Gastroesophageal sphincter (tissue), 4 donors: ENCODE data around the gene CCDC47. TPM values are rescaled to one million over a fixed set of nuclear protein-coding genes. Genes with fewer than 3 reads are reported as not detected.

Source experiments
- ATAC-seq: fragments of 150-250 bp; one replicate; pipeline ENCODE4 v1.9.1; 2016; ENCODE audit warnings: mild to moderate bottlenecking, moderate library complexity
- H3K27ac ChIP-seq, 4 donors: fragments of 200-600 bp; sonication (generic) in 3 of 4; 1 replicate in 3 of 4; 2 replicates in 1 of 4; pipeline ENCODE4 v1.5.1; 2016 to 2019
- H3K27me3 ChIP-seq: fragments of 200-600 bp; sonication (generic); one replicate; pipeline ENCODE4 v1.5.1; 2019
- H3K36me3 ChIP-seq, 2 donors: fragments of 200-600 bp; sonication (generic); one replicate each; pipeline ENCODE4 v1.5.1; 2019; ENCODE audit warnings: control low read depth in 1 of 2
- H3K4me1 ChIP-seq, 3 donors: fragments of 200-600 bp; sonication (generic); 1 replicate in 2 of 3; 2 replicates in 1 of 3; pipeline ENCODE4 v1.5.1; 2016 to 2019; ENCODE audit warnings: control low read depth in 2 of 3
- H3K4me3 ChIP-seq, 2 donors: fragments of 200-600 bp; sonication (generic); one replicate each; pipeline ENCODE4 v1.5.1; 2019; ENCODE audit warnings: mild to moderate bottlenecking in 1 of 2, moderate library complexity in 1 of 2
- H3K9me3 ChIP-seq, 3 donors: fragments of 200-600 bp; sonication (generic); one replicate each; pipeline ENCODE4 v1.5.1; 2017 to 2019; ENCODE audit warnings: control low read depth in 2 of 3
- CTCF ChIP-seq, 4 experiments: fragments of 200-600 bp in 2 of 4; fragments of 450-650 bp in 2 of 4; sonication (generic) in 1 of 4; IDR thresholded peaks; one replicate each; pipeline ENCODE4 v1.5.1; 2017 to 2019; ENCODE audit warnings: antibody characterized with exemption in 4 of 4, mild to moderate bottlenecking in 2 of 4, moderate library complexity in 2 of 4
- EP300 ChIP-seq: sonication (generic); formaldehyde crosslinking; IDR thresholded peaks from one replicate; pipeline ENCODE4 v1.6.1; 2017; ENCODE audit warnings: antibody characterized with exemption, mild to moderate bottlenecking
- POLR2A ChIP-seq, 2 donors: fragments of 450-650 bp; IDR thresholded peaks; one replicate each; pipeline ENCODE4 v1.6.1; 2017; ENCODE audit warnings: antibody characterized with exemption in 2 of 2, mild to moderate bottlenecking in 2 of 2, moderate library complexity in 1 of 2
- POLR2AphosphoS5 ChIP-seq: sonication (generic); formaldehyde crosslinking; IDR thresholded peaks from one replicate; pipeline ENCODE4 v1.6.1; 2017; ENCODE audit warnings: antibody characterized with exemption
- WGBS, 2 donors: methylation state at CpG; one replicate each; pipeline ENCODE4 v1.1.5; 2018; ENCODE audit warnings: low coverage in 1 of 2; 5-methylcytosine and 5-hydroxymethylcytosine counted together
- total RNA-seq, 4 donors: library from RNA; depleted of rRNA; stranded (reverse); fragments of >200 nt; gene quantifications; one replicate each; pipeline ENCODE4 v1.1.0, GENCODE V29; 2016

CCDC47 gene
- total RNA-seq, 4 donors from 2014 or later: 53.1 to 62.0 (median 58.9) TPM

GRCh38 chr17:63816123-63816522 lies 42.7 kb upstream of the CCDC47 start:
- ATAC-seq: no peak
- Histone ChIP-seq H3K9me3 (no peaks in the 10 kb centered on the region), H3K4me3 (no peak overlapping the region), H3K4me1 (no peaks in the 10 kb centered on the region), H3K27ac (no peak overlapping the region), H3K36me3 (peaks cover 11 to 100% of the 10 kb centered on the region in 2 donors), H3K27me3 (no peaks in the 10 kb centered on the region)
- TF ChIP-seq CTCF (IDR thresholded peaks at IDR 0.05) (no peak), POLR2A (IDR thresholded peaks at IDR 0.05) (no peak), POLR2AphosphoS5 (no peak), EP300 (no peak)
- WGBS, 2 donors: 88 to 90% methylated on average over 2 of the region's 2 CpGs

GRCh38 chr17:63809970-63810369 lies 36.6 kb upstream of the CCDC47 start:
- Histone ChIP-seq H3K4me1 (no peaks in the 10 kb centered on the region), H3K36me3 (peaks cover 18 to 100% of the 10 kb centered on the region in 2 donors), H3K4me3 (no peak overlapping the region), H3K27me3 (no peaks in the 10 kb centered on the region), H3K27ac (no peak overlapping the region), H3K9me3 (no peaks in the 10 kb centered on the region)
- 86% methylated on average over 9 of the region's 9 CpGs for WGBS, 2 donors
- TF ChIP-seq EP300 (no peak), POLR2AphosphoS5 (no peak), CTCF (IDR thresholded peaks at IDR 0.05) (no peak), POLR2A (IDR thresholded peaks at IDR 0.05) (no peak)
- ATAC-seq: no peak

- H3K4me3 ChIP-seq: no peak overlapping the region
- no peaks in the 10 kb centered on the region for H3K4me1 ChIP-seq
- H3K9me3 ChIP-seq: no peaks in the 10 kb centered on the region
- WGBS, 2 donors: 51 to 96% methylated on average over 2 of the region's 2 CpGs
- H3K27ac ChIP-seq: no peak overlapping the region
- no peak for TF ChIP-seq POLR2AphosphoS5
- TF ChIP-seq EP300: no peak
- TF ChIP-seq CTCF (IDR thresholded peaks at IDR 0.05): no peak
- TF ChIP-seq POLR2A (IDR thresholded peaks at IDR 0.05): no peak
- peaks cover 11 to 100% of the 10 kb centered on the region in 2 donors for H3K36me3 ChIP-seq
- ATAC-seq: no peak
- H3K27me3 ChIP-seq: no peaks in the 10 kb centered on the region
These were observed 32.2 kb upstream of the CCDC47 start for GRCh38 chr17:63805591-63805990.

GRCh38 chr17:63804328-63804727 lies 30.9 kb upstream of the CCDC47 start:
- no peaks in the 10 kb centered on the region for H3K9me3 ChIP-seq
- 100% methylated on average over 1 of the region's 1 CpG for WGBS, 2 donors
- H3K27ac ChIP-seq: no peak overlapping the region
- no peak overlapping the region for H3K4me3 ChIP-seq
- TF ChIP-seq EP300 (no peak), POLR2A (IDR thresholded peaks at IDR 0.05) (no peak), CTCF (IDR thresholded peaks at IDR 0.05) (no peak), POLR2AphosphoS5 (no peak)
- ATAC-seq: no peak
- H3K36me3 ChIP-seq: peaks cover 11 to 100% of the 10 kb centered on the region in 2 donors
- H3K27me3 ChIP-seq: no peaks in the 10 kb centered on the region
- no peaks in the 10 kb centered on the region for H3K4me1 ChIP-seq

GRCh38 chr17:63800783-63801182 lies 27.4 kb upstream of the CCDC47 start:
- ATAC-seq: no peak
- Histone ChIP-seq H3K4me1 (no peaks in the 10 kb centered on the region), H3K9me3 (no peaks in the 10 kb centered on the region), H3K27ac (no peak overlapping the region), H3K36me3 (peaks cover 9 to 100% of the 10 kb centered on the region in 2 donors), H3K27me3 (no peaks in the 10 kb centered on the region), H3K4me3 (no peak overlapping the region)
- TF ChIP-seq EP300 (no peak), POLR2A (IDR thresholded peaks at IDR 0.05) (no peak), POLR2AphosphoS5 (no peak), CTCF (IDR thresholded peaks at IDR 0.05) (no peak)
- 91 to 100% methylated on average over 1 of the region's 1 CpG for WGBS, 2 donors
